ENCODE measurements around the gene OR52E4.

The OR52E4 gene

DNA sequence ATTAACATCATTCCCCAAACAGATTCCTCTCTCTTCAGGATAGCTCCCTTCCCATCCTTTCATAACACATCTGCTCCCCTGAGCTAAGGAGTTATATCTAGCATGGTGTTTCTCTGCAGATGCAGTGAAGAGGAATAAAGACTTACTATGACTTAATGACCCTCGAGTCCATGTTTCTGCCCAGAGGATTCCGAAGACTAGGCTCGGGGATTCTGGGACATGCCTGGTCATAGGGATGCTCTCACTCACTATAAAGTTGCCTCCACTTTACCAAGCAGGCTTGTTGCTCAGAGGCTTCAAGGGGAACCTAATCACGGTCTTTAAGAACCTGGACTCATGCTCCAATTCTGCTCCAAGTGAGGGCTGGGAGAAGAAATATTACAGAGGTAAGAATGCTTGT, at the start of gene OR52E4:
Gene OR52E4, plus strand, starts transcription at position 301 of the 400 bp plus-strand sequence. CDS start 3,664 bp downstream, outside the sequence.
- DNase-seq (ENCODE audit: low read depth): no peak

- no peak for DNase-seq (ENCODE audit: low read depth)
Observed at GRCh38 chr11:5831196-5831829, 49.1 kb upstream of the OR52E4 start.

DNA sequence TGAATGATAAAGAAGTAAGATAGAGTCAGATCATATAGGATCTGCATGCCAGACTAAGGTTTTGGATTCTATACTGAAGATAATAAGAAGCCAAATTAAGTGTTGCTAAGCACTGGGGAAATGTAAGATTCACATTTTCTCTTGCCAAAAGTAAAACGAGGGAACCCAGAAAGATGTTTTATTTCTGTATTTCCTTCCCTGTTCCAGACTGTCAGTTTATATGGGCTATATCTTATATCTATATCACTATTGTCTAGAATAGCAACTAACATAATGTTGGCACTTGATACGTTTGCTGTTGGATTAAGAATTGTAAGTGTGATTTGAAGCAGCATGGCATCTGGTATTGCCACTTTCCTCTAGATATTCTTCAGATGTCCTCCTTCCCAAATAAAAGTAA, 47.0 kb upstream of the OR52E4 start:
- no peak for DNase-seq (ENCODE audit: low read depth)

GRCh38 chr11:5837695-5838094, 42.7 kb upstream of the OR52E4 start:
- DNase-seq (ENCODE audit: low read depth): no peak

DNA sequence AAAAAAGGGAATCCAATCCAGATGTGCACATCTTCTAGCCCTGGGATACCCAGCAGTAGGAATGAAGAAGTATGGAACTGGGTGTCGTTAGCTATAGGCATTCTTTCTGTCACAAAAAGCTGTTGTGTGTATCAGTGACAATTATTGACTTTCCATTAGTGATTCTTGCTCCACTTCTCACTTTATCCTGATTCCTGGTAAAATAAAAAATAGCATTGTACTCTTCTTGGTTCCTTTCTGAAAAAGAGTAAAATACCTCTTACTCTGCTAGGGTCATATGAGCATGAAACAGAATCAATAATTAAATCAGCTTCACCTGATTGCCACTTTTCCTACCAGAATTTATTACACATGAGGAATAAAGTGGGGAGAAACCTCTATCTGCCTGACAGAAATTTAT, 38.6 kb upstream of the OR52E4 start, which contains the start of gene OR52E6:
Gene OR52E6, minus strand, starts transcription at position 101 of the 400 bp plus-strand sequence. Its CDS starts 0 bp downstream, at position 101.
- DNase-seq (ENCODE audit: low read depth): no peak

GRCh38 chr11:5846701-5847100, 33.7 kb upstream of the OR52E4 start:
- no peak for DNase-seq (ENCODE audit: low read depth)

- DNase-seq (ENCODE audit: low read depth): no peak
Observed at GRCh38 chr11:5847711-5848110, 32.7 kb upstream of the OR52E4 start.

DNA sequence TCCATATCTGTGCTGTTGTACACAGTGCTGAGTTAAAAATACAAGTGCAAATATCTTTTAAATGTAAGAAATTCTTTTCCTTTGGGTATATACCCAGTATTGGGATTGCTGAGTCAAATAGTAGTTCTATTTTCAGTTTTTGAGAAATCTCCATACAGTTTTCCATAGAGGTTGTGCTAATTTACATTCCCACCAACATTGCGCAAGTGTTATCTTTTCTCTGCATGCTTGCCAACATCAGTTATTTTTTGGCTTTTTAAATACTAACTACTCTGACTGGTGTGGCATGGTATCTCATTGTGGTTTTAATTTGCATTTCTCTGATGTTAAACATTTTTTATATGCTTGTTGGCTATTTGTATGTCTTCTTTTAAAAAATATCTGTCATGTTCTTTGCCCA, 29.4 kb upstream of the OR52E4 start:
- DNase-seq (ENCODE audit: low read depth): peak; percentile 1

GRCh38 chr11:5857590-5857989, 22.8 kb upstream of the OR52E4 start, which contains the start of gene OR52E8:
OR52E8 (minus strand) TSS chr11:5857690; CDS start chr11:5857690, 0 bp downstream.
- no peak for DNase-seq (ENCODE audit: low read depth)

DNA sequence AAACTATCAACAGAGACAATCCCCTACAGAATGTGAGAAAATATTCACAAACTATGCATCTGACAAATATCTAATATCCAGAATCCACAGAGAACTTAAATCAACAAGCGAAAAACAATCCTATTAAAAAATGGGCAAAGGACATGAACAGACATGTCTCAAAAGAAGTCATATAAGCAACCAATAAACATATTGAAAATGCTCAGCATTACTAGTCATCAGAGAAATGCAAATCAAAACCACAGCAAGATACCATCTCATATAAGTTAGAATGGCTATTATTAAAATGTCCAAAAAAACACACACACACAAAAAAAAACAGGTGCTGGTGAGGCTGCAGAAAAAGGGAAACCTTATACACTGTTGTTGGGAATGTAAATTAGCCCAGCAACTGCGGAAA, 14.6 kb upstream of the OR52E4 start:
- no peak for DNase-seq (ENCODE audit: low read depth)

DNA sequence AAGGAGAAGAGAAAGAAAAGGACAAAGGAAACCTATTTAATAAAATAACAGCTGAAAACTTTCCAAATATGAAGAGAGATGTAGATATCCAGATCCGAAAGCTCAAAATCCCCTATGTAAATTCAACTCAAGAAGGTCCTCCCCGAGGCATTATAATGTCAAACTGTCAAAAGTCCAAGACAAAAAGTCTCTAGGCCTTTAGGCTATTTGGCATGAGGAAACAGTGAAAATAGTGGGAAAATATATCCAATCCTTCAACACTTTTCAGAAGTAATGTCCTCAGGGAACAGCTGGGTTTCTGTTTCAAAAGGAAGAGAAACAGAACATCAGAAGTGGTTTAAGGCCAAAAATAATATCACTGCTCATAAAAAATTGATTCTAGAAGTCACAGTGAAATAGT, 1.9 kb upstream of the OR52E4 start:
- no peak for DNase-seq (ENCODE audit: low read depth)

- no peak for DNase-seq (ENCODE audit: low read depth)
Observed at GRCh38 chr11:5881756-5882155, 1.3 kb downstream of the OR52E4 start.

DNA sequence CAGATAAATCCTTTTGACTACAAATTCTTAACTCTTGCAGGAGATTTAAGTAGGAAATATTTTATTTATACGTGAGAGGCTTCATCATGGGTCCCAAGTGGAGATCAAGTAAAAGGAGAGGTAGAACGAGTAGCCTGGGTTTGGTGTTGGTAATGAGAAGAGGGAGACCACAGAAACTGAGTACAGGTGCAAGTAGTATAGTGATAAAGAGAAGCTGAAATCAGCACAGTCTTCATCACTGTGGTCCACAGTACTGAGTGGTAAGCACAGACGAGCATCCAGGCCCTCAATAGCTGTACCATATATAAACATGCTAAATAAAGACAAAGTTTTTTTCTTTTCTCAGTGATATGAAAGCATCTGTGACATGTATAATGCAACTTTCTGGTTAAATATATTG, 6.7 kb downstream of the OR52E4 start:
- no peak for DNase-seq (ENCODE audit: low read depth)

GRCh38 chr11:5887661-5888060, 7.2 kb downstream of the OR52E4 start:
- DNase-seq (ENCODE audit: low read depth): no peak

GRCh38 chr11:5891216-5891800, 10.9 kb downstream of the OR52E4 start:
- DNase-seq (ENCODE audit: low read depth): peak; percentile 5

DNA sequence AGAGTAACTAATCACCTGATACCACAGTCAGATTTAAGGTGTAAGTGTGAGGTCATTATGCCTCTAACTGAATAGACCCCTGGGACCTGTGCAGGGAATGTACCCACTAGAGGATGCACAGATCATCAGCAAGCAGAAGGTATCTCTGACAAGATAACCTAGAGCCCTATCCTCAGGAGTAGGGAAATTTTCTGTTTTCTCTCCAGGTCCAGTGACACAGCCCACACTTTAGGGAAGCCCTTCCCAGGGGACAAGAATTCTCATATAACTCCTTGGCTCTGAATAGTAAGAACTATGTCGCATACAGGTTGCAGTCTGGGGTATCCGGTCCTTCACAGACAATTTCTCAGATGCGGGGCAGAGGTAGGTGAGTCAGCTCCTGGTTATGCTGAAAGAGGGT, 12.5 kb downstream of the OR52E4 start, which contains the start of gene OR52E5:
Gene OR52E5, plus strand, starts transcription at position 301 of the 400 bp plus-strand sequence. CDS start 7,569 bp downstream, outside the sequence.
- DNase-seq (ENCODE audit: low read depth): no peak

DNA sequence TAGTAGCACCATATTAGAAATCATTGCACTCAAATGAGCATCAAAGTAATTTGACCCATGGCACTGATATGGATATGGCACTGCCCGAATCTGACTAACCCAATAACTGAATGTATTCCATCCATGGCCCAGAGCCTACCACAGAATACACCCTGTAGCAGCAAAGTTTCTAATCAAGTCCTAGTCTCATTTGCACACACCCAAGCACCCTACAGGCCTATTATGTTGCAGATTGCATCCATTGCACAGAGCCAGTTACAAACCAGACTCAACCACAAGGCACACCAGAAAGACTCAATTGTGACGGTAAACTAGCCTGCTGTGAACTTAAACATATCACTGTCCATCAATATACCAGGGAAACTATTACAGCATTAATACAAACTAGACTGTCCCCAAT, 19.1 kb downstream of the OR52E4 start:
- DNase-seq (ENCODE audit: low read depth): no peak

- DNase-seq (ENCODE audit: low read depth): no peak
Observed at GRCh38 chr11:5910540-5910939, 30.1 kb downstream of the OR52E4 start.

DNA sequence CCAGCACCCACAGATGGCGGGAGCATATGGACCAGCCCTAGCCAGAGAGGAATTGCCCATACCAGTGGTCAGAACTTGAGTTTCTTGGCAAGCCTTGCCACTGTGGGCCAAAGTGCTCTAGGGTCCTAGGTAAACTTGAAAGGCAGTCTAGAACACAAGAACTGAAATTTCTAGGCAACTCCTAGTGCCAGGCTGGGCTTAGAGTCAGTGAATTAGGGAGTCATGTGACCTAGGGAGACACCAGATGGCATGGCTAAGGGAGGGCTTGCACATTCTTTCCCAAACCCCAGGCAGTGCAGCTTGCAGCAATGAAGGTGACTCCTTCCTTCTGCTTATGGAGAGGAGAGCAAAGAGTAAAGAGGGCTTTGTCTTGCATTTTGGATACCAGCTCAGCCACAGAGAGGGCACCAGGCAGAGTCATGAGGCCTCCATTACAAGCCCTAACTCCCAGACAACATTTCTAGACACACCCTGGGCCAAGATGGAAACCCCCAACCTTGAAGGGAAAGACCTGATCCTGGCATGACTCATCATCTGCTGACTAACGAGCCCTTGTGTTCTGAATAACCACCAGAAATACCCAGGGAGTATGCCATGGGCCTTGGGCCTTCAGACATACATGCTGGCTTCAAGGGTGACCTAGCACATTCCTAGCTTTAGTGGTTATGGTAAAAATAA, 42.5 kb downstream of the OR52E4 start:
- DNase-seq (ENCODE audit: low read depth): no peak

GRCh38 chr11:5923427-5923776, 43.0 kb downstream of the OR52E4 start:
- DNase-seq (ENCODE audit: low read depth): no peak

DNA sequence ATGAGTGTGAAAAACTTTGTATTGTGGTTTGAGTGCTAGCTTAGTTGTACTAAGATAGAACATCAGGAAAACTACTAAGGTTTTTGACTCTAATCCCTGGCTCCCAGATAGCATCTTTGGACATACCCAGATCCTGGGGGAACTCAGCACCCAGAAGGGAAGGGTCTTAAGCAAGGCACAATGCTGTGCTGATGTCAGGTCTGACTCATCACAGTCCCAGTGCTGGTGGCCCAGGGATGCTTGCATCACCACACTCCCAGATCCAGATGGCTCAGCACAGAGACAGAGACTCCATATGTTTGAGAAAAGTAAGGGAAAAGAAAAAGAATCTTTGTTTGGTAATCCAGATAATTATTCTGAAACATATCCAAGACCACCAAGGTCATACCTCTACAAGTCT, 43.4 kb downstream of the OR52E4 start:
- DNase-seq (ENCODE audit: low read depth): no peak

DNA sequence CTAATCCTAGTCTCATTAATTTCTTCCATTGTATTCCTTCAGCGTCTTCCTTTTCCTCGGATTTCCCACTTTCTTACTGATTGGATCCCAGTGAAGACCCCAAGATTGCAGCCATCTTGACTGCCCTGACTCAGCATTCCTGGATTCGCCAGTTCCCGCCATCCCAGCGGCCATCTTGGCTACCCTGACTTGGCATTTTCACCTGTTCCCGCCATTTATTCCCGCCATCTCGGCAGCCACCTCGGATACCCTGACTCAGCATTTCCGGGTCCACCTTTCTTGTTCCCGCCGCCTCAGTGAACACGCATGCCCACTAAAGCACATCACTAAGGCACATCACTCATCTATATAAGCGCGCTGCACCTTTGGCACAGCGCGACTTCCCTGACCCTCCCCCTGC, 47.8 kb downstream of the OR52E4 start:
- no peak for DNase-seq (ENCODE audit: low read depth)

GRCh38 chr11:5928811-5929210, 48.4 kb downstream of the OR52E4 start:
- DNase-seq (ENCODE audit: low read depth): no peak
